ENCODE measurements around the gene CRYBG2.

DNA sequence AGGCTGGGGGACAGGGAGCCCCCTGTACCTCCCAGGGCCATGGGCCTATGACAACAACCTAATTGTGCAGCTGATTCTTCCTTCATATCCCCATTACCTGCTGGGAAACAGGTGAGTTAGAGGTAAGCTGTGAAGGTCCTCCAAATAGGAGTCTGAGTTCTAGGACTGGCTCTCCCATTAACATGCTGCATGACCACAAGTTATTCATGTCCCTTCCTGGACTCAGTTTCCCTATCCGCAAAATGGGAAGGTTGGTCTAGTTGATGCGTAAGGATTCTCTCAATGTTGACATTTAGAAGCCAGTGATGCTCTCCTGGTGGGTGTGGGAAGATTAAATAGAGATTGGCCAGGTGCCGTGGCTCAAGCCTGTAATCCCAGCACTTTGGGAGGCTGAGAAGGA, 14.6 kb upstream of the CRYBG2 start:
- TF ChIP-seq, protein P1, sequence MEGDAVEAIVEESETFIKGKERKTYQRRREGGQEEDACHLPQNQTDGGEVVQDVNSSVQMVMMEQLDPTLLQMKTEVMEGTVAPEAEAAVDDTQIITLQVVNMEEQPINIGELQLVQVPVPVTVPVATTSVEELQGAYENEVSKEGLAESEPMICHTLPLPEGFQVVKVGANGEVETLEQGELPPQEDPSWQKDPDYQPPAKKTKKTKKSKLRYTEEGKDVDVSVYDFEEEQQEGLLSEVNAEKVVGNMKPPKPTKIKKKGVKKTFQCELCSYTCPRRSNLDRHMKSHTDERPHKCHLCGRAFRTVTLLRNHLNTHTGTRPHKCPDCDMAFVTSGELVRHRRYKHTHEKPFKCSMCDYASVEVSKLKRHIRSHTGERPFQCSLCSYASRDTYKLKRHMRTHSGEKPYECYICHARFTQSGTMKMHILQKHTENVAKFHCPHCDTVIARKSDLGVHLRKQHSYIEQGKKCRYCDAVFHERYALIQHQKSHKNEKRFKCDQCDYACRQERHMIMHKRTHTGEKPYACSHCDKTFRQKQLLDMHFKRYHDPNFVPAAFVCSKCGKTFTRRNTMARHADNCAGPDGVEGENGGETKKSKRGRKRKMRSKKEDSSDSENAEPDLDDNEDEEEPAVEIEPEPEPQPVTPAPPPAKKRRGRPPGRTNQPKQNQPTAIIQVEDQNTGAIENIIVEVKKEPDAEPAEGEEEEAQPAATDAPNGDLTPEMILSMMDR (optimal IDR thresholded peaks at IDR 0.05 in 1 of 3, IDR thresholded peaks at IDR 0.05 in 1 of 3, conservative IDR thresholded peaks at IDR 0.05 in 1 of 3; ENCODE audit: extremely low read depth in 1 of 3, insufficient read depth in 2 of 3, low read length in 3 of 3), result no peak
- no peak for TF ChIP-seq EZH2 (IDR thresholded peaks at IDR 0.05; ENCODE audit: low read length)
